ENCODE measurements around the gene VDR. TPM values are rescaled to one million over a fixed set of nuclear protein-coding genes. Genes with fewer than 3 reads are reported as not detected.
"Not testable (repeated sequence)": the region's sequence is repeated elsewhere in the genome, so short reads cannot be mapped to it uniquely, and the experiment has no call there.

VDR gene
- total RNA-seq, 1 donor from 2014 or later: under 0.01 TPM

GRCh38 chr12:47845081-47845480, 59.7 kb downstream of the VDR start:
- DNase-seq: no peak

GRCh38 chr12:47844264-47845019, 60.4 kb downstream of the VDR start:
- no peak for DNase-seq

- DNase-seq: no peak
Measured at GRCh38 chr12:47843226-47843980, 61.4 kb downstream of the VDR start.

GRCh38 chr12:47842543-47842942, 62.3 kb downstream of the VDR start:
- not testable (repeated sequence) for DNase-seq

- DNase-seq: no peak
Measured at GRCh38 chr12:47841910-47842309, 62.9 kb downstream of the VDR start.

GRCh38 chr12:47841501-47841900, 63.3 kb downstream of the VDR start:
- no peak for DNase-seq

GRCh38 chr12:47840571-47840970, 64.2 kb downstream of the VDR start:
- no peak for DNase-seq

- no peak for DNase-seq
Measured at GRCh38 chr12:47839214-47839876, 65.4 kb downstream of the VDR start.

GRCh38 chr12:47838286-47838931, 66.4 kb downstream of the VDR start:
- peak; percentile 74 for DNase-seq

- DNase-seq: peak; percentile 88
Measured at GRCh38 chr12:47837190-47838171, 67.3 kb downstream of the VDR start.

- no peak for DNase-seq
Measured at GRCh38 chr12:47835831-47836155, 69.0 kb downstream of the VDR start.

GRCh38 chr12:47835006-47835830, 69.6 kb downstream of the VDR start:
- DNase-seq: no peak

- DNase-seq: no peak
Measured at GRCh38 chr12:47834199-47834903, 70.4 kb downstream of the VDR start.

GRCh38 chr12:47833591-47834012, 71.2 kb downstream of the VDR start:
- no peak for DNase-seq

- no peak for DNase-seq
Measured at GRCh38 chr12:47832263-47832933, 72.4 kb downstream of the VDR start.

- DNase-seq: no peak
Measured at GRCh38 chr12:47829584-47829983, 75.2 kb downstream of the VDR start.

GRCh38 chr12:47828976-47829482, 75.8 kb downstream of the VDR start:
- DNase-seq: peak; percentile 65

GRCh38 chr12:47828008-47828975, 76.5 kb downstream of the VDR start:
- no peak for DNase-seq
